Left renal cortex interstitium (tissue), 4 donors: Measurements from ENCODE around the gene ST8SIA4. TPM values are rescaled to one million over a fixed set of nuclear protein-coding genes. Genes with fewer than 3 reads are reported as not detected.

Source experiments
- DNase-seq, 4 donors: peaks; one replicate each; pipeline ENCODE4 v3.0.0-alpha.2; 2013; ENCODE audit warnings: low read depth in 4 of 4, low spot score in 2 of 4, missing footprints in 1 of 4
- polyA plus RNA-seq, 4 donors: library from polyadenylated mRNA; unstranded; fragments of 120-200 nt; gene quantifications; one replicate each; pipeline ENCODE4 v1.2.1, GENCODE V29; 2013; ENCODE audit not compliant: insufficient read length in 4 of 4

The ST8SIA4 gene
- polyA plus RNA-seq, 4 donors, result 5.0 to 7.4 (median 6.0) TPM

- no peak for DNase-seq
These were observed 30.5 kb downstream of the ST8SIA4 start for GRCh38 chr5:100872408-100873190.

- no peak for DNase-seq
These were observed 36.0 kb downstream of the ST8SIA4 start for GRCh38 chr5:100867039-100867562.

DNA sequence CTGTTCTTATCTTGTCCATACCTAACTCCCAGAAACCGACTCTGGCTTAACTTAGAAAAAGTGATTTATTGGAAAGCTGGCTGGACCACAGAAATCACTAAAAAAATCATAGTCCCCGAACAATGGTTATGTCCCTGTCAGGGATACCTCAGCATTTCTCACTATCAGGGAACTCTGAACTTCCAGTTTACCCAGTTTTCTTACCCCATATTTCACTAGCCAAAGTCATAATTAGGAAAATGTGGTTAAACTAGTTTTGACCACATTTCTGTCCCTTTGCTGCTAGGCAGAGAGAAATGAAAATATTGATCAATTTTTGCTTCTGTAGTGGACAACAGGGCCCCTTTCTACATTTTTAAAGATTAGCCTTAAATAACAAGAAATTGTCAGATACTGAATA, 38.2 kb downstream of the ST8SIA4 start:
- no peak for DNase-seq

DNA sequence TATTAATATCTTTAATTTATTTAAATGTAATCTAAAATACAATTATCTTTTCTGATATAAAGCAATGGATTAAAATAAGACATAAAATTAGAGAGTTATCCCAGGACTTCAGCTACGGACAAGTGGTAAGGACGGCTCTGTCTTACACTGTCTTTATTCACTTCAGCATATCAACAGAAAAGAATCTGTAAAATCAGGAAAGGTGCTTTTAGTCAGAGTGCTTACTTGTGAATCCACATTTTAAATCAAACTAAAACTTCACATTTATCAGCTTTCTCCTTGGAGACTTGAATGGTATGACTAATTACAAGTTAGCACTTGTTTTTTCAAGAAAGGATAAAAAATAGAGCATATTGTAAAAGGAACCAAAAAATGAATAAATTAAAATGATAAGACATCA, 39.3 kb downstream of the ST8SIA4 start:
- no peak for DNase-seq

- DNase-seq, result no peak
These were observed 41.9 kb downstream of the ST8SIA4 start for GRCh38 chr5:100861148-100861547.

- DNase-seq, result no peak
These were observed 42.7 kb downstream of the ST8SIA4 start for GRCh38 chr5:100860407-100860806.

DNA sequence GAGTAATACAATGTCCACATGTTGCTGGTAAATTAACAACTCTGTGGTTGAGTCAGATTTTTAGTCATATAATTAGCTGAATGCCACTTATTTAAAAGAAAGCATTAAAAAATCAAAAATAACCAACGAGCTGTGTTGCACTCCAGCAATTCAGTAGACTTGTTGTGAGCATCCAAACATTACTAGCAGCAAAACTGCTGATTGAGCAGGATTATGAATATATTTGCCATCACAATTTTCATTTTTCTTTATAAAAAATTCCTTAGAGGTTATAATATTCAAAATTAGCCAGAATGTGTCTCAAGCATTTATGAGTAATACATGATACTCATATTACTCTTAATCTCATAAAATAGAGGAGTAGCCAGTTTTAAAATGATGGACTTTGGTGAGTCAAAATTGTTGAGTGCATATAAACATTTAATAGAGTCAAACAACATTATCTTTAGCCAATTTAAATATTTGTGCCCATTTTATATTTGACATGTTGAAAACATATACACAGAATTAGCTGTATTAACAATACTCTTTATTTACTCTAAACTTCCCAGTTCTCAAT, 44.0 kb downstream of the ST8SIA4 start:
- no peak for DNase-seq

GRCh38 chr5:100856462-100856861, 46.6 kb downstream of the ST8SIA4 start:
- DNase-seq, result no peak

DNA sequence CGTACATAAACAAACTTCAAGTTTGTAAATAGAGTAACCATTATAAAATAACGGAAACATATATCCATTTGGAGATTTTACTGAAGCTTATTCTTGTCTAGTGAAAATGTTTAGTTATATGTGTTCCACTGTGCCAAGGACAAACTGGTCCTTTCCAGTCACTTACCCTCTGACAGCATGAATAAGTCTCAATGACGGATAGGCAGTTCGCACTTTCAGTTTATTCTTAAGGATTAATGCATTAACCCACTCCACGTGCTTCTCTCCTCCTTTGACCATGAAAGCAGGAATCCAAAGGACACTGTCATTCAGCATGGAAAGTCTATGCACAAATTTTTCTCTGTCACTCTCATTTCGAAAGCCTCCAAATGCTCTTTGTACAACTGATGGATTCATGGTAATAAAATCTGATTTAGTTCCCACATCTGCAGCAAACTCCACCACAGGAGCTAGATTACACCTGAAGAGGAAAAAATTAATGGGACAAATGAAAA, 47.1 kb downstream of the ST8SIA4 start:
- DNase-seq, result no peak

- DNase-seq, result no peak
These were observed 47.8 kb downstream of the ST8SIA4 start for GRCh38 chr5:100855295-100855694.

GRCh38 chr5:100854591-100854990, 48.5 kb downstream of the ST8SIA4 start:
- no peak for DNase-seq

DNA sequence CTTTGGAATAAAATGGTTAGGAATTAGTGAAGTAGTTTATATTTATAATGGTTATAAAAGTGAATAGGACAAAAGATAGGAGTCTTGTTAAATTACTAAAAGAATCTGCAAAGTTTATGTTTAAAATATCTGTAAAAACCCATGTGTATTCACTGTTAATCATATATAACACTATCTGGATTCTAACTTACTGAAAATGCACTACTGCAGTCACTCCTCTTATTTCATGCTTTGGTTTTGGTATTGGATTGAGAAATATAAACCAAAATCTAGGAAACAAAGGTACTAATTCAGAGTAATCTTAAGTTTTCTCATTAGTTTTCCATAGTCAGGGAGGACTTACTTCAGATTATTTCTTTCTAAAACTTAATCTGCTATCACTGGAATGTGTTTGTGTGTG, 49.5 kb downstream of the ST8SIA4 start:
- DNase-seq, result no peak

DNA sequence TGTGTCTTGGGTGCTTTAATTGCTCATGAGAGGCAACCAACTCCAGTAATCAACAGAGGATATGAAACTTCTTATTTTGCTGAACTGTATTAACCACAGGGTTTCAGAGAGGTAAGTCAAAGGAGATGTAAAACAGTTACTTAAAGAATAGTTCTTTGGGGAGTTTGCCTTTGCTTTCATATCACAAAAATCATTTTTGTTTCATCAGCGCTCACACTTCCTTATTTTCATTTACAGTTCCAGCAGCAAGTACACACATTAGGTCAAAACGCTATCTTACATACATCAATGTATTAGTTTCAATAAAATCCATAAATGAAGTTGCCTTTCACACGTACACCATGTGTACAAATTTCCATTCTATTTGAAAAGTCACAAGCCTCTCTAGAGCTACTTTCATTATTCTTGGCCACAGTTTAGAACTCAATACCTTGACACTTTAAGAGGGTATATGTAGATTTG, 50.1 kb downstream of the ST8SIA4 start:
- no peak for DNase-seq

DNA sequence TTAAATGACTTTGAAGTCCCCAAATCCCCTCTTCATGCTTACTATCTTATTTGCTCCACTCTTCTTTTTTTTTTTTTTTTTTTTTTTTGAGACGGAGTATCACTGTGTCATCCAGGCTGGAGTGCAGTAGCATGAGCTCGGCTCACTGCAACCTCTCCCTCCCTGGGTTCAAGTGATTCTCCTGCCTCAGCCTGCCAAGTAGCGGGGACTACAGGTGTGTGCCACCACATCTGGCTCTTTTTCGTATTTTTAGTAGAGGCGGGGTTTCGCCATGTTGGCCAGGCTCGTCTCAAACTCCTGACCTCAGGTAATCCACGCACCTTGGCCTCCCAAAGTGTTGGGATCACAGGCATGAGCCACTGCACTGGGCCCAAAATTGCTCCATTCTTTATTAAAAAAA, 51.0 kb downstream of the ST8SIA4 start:
- no peak for DNase-seq

GRCh38 chr5:100846772-100847171, 56.3 kb downstream of the ST8SIA4 start:
- DNase-seq, result no peak

- no peak for DNase-seq
These were observed 61.0 kb downstream of the ST8SIA4 start for GRCh38 chr5:100842080-100842479.

GRCh38 chr5:100841358-100842076, 61.6 kb downstream of the ST8SIA4 start:
- DNase-seq, result no peak

DNA sequence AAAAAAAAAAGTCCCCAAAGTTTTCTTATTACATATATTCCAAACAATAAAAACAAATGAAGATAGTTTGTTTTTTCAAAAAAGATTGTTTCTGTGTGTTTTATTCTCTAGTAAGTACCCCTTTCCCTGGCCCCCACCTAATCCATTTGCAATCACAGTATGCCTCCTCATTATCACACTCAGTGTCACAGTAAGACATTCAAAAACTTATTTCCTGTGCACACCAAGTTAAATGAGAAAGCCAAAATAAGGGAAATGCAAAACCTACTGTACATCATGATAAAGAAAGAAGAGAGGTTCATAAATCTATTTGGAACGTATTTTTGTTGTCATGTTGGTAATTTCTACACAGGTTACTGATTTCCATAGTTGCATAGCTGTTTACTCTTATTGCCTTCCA, 62.3 kb downstream of the ST8SIA4 start:
- DNase-seq, result no peak

GRCh38 chr5:100840370-100840769, 62.7 kb downstream of the ST8SIA4 start:
- no peak for DNase-seq

- no peak for DNase-seq
These were observed 65.0 kb downstream of the ST8SIA4 start for GRCh38 chr5:100838048-100838473.

- DNase-seq, result no peak
These were observed 68.6 kb downstream of the ST8SIA4 start for GRCh38 chr5:100834519-100834918.
